Hepatocyte (in vitro differentiated cells): Measurements from ENCODE around the gene CCDC40. TPM values are rescaled to one million over a fixed set of nuclear protein-coding genes. Genes with fewer than 3 reads are reported as not detected.

ENCODE experiments used
- DNase-seq: peaks from one replicate; pipeline ENCODE4 v3.0.0-alpha.2; 2016; ENCODE audit warnings: low spot score
- H2AFZ ChIP-seq: fragments of 200-600 bp; sonication (generic); 2 replicates; pipeline ENCODE4 v1.6.0; 2016; ENCODE audit warnings: antibody characterized with exemption, mild to moderate bottlenecking
- H3K27ac ChIP-seq: fragments of 200-600 bp; sonication (generic); 2 replicates; pipeline ENCODE4 v1.5.1; 2016; ENCODE audit warnings: mild to moderate bottlenecking
- H3K27me3 ChIP-seq: fragments of 200-600 bp; sonication (generic); 2 replicates; pipeline ENCODE4 v1.6.1; 2016
- H3K36me3 ChIP-seq: fragments of 200-600 bp; sonication (generic); replicated peaks from 2 replicates; pipeline ENCODE4 v1.5.1; 2016; ENCODE audit warnings: low read depth; ENCODE audit not compliant: insufficient read depth
- H3K4me1 ChIP-seq: fragments of 200-600 bp; sonication (generic); 2 replicates; pipeline ENCODE4 v1.5.1; 2016; ENCODE audit warnings: mild to moderate bottlenecking, moderate library complexity; ENCODE audit not compliant: insufficient read depth
- H3K4me2 ChIP-seq: fragments of 200-600 bp; sonication (generic); 2 replicates; pipeline ENCODE4 v1.6.0; 2016
- H3K4me3 ChIP-seq: fragments of 200-600 bp; sonication (generic); 2 replicates; pipeline ENCODE4 v1.5.1; 2016; ENCODE audit warnings: mild to moderate bottlenecking
- H3K79me2 ChIP-seq: fragments of 200-600 bp; sonication (generic); 2 replicates; pipeline ENCODE4 v1.6.0; 2017; ENCODE audit warnings: mild to moderate bottlenecking
- H3K9me2 ChIP-seq: fragments of 200-600 bp; sonication (generic); replicated peaks from 2 replicates; pipeline ENCODE4 v1.6.0; 2017; ENCODE audit warnings: mild to moderate bottlenecking; ENCODE audit not compliant: insufficient read depth
- H3K9me3 ChIP-seq: fragments of 200-600 bp; sonication (generic); 2 replicates; pipeline ENCODE4 v1.5.1; 2016; ENCODE audit warnings: low read depth, mild to moderate bottlenecking
- H4K20me1 ChIP-seq: fragments of 200-600 bp; sonication (generic); 2 replicates; pipeline ENCODE4 v1.6.0; 2016; ENCODE audit warnings: mild to moderate bottlenecking; ENCODE audit not compliant: insufficient read depth, poor library complexity, severe bottlenecking
- CTCF ChIP-seq: fragments of 200-600 bp; sonication (generic); IDR thresholded peaks from 2 replicates; pipeline ENCODE4 v1.5.1; 2016; ENCODE audit warnings: antibody characterized with exemption, mild to moderate bottlenecking; ENCODE audit not compliant: poor library complexity
- EZH2 ChIP-seq: fragments of 200-600 bp; sonication (generic); IDR thresholded peaks from 2 replicates; pipeline ENCODE4 v1.6.1; 2016; ENCODE audit warnings: antibody characterized with exemption, mild to moderate bottlenecking, borderline replicate concordance
- EZH2phosphoT487 ChIP-seq: fragments of 200-600 bp; sonication (generic); IDR thresholded peaks from one replicate; pipeline ENCODE4 v1.6.1; 2018; ENCODE audit warnings: antibody characterized with exemption, mild to moderate bottlenecking, low read depth, moderate library complexity; ENCODE audit not compliant: unreplicated experiment, severe bottlenecking
- WGBS: methylation state at CpG from one replicate; pipeline ENCODE4 v1.1.6; 2016; ENCODE audit warnings: low lambda C conversion rate; ENCODE audit errors: missing lambda C conversion rate; 5-methylcytosine and 5-hydroxymethylcytosine counted together
- polyA plus RNA-seq: library from polyadenylated mRNA; unstranded; fragments of >200 nt; fragmentation: Nextera tagmentation; extraction: Ambion mirVana; gene quantifications from 2 replicates; pipeline ENCODE4 v1.2.1, GENCODE V29; 2016
- total RNA-seq: library from RNA; depleted of rRNA; stranded (reverse); fragments of >200 nt; gene quantifications from 2 replicates; pipeline ENCODE4 v1.2.3, GENCODE V29; 2014

The CCDC40 gene
- total and polyA plus RNA-seq, 2 experiments from 2014 or later, result 2.2 to 4.7 TPM

- no peak for TF ChIP-seq EZH2phosphoT487
- no peak for TF ChIP-seq EZH2
- no peak for TF ChIP-seq CTCF
- no peak overlapping the region for H3K4me3 ChIP-seq
- no peaks in the 10 kb centered on the region for H3K27me3 ChIP-seq
- H3K36me3 ChIP-seq, result no peaks in the 10 kb centered on the region
- DNase-seq, result no peak
- H3K9me2 ChIP-seq, result no peaks in the 10 kb centered on the region
- 68% methylated on average over 10 of the region's 10 CpGs for WGBS
- no peaks in the 10 kb centered on the region for H3K79me2 ChIP-seq
- peaks cover 7% of the 10 kb centered on the region for H3K4me1 ChIP-seq
- H3K27ac ChIP-seq, result no peak overlapping the region
- no peak overlapping the region for H2AFZ ChIP-seq
- H4K20me1 ChIP-seq, result no peaks in the 10 kb centered on the region
- no peaks in the 10 kb centered on the region for H3K9me3 ChIP-seq
- H3K4me2 ChIP-seq, result no peak overlapping the region
Observed at GRCh38 chr17:80106176-80106575, 69.7 kb downstream of the CCDC40 start.

DNA sequence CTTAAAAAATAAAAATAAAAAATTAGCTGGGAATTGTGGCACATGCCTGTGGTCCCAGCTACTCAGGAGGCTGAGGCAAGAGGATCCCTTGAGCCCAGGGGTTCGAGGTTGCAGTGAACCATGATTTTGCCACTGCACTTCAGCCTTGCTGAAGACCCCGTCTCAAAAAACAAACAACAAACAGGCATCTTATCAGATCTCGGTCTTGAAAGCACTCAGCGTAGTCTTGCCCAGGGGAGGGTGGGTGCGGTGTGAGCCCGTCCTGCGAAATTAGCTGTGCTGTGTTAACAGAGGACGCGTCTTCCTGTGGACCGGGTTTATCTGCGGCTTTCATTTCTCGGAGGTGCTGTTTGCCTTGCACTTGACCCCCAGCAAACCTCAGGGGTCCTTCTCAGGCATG lies 70.3 kb downstream of the CCDC40 start:
- no peak for DNase-seq
- no peaks in the 10 kb centered on the region for H3K9me3 ChIP-seq

DNA sequence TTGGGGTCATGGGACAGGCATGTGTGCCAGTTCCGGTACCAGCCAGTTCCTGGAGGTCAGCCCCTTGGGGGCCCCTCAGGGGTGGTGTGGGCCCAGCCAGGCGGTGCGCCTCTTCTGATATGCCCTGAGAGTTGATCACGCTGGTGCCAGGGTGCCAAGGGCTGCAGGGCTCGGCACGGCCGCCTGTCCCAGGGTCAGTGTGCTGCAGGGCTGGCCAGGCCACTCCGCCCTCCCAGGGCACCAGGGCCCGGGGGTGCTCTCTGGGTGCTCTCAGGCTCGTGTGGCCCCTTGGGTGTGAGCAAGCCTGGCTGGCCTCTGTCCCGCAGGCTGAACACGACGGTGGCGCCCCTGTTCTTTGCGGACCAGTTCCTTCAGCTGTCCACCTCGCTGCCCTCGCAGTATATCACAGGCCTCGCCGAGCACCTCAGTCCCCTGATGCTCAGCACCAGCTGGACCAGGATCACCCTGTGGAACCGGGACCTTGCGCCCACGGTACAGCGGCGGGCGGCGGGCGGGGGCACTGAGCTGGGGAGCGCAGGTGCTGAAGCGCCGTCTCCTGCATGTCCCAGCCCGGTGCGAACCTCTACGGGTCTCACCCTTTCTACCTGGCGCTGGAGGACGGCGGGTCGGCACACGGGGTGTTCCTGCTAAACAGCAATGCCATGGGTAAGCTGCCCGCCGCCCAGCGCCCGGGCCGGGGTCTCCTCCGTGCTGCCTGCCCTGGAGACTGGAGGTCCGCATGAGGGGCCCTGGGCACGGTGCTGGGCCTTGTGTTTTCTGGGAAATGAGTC lies 71.0 kb downstream of the CCDC40 start:
- DNase-seq, result peak; percentile 3
- Histone ChIP-seq H4K20me1 (no peaks in the 10 kb centered on the region), H3K9me3 (no peaks in the 10 kb centered on the region), H3K9me2 (no peaks in the 10 kb centered on the region), H3K36me3 (no peaks in the 10 kb centered on the region), H3K4me2 (no peak overlapping the region), H3K4me1 (peaks cover 2% of the 10 kb centered on the region), H3K27ac (no peak overlapping the region), H3K4me3 (no peak overlapping the region), H2AFZ (no peak overlapping the region), H3K27me3 (no peaks in the 10 kb centered on the region), H3K79me2 (no peaks in the 10 kb centered on the region)
- no peak for TF ChIP-seq EZH2phosphoT487
- TF ChIP-seq CTCF, result no peak
- no peak for TF ChIP-seq EZH2
- WGBS, result 94% methylated on average over 40 of the region's 46 CpGs

More for the DNA sequence above, 70.3 kb downstream of the CCDC40 start:
- Histone ChIP-seq H3K27ac (no peak overlapping the region), H3K36me3 (no peaks in the 10 kb centered on the region), H3K79me2 (no peaks in the 10 kb centered on the region), H3K4me1 (peaks cover 7% of the 10 kb centered on the region), H3K4me2 (no peak overlapping the region), H3K27me3 (no peaks in the 10 kb centered on the region), H3K4me3 (no peak overlapping the region), H4K20me1 (no peaks in the 10 kb centered on the region), H2AFZ (no peak overlapping the region), H3K9me2 (no peaks in the 10 kb centered on the region)
- 73% methylated on average over 12 of the region's 12 CpGs for WGBS
- no peak for TF ChIP-seq EZH2

- no peaks in the 10 kb centered on the region for H3K9me3 ChIP-seq
- TF ChIP-seq CTCF, result no peak
- TF ChIP-seq EZH2, result no peak
- TF ChIP-seq EZH2phosphoT487, result no peak
- H2AFZ ChIP-seq, result no peak overlapping the region
- WGBS, result 91% methylated on average over 29 of the region's 40 CpGs
- no peaks in the 10 kb centered on the region for H3K36me3 ChIP-seq
- H4K20me1 ChIP-seq, result no peaks in the 10 kb centered on the region
- no peaks in the 10 kb centered on the region for H3K79me2 ChIP-seq
- H3K9me2 ChIP-seq, result no peaks in the 10 kb centered on the region
- peak; percentile 3 for DNase-seq
- no peaks in the 10 kb centered on the region for H3K4me1 ChIP-seq
- no peak overlapping the region for H3K4me2 ChIP-seq
- H3K4me3 ChIP-seq, result no peak overlapping the region
- H3K27ac ChIP-seq, result no peak overlapping the region
- no peaks in the 10 kb centered on the region for H3K27me3 ChIP-seq
Observed at GRCh38 chr17:80108036-80108971, 71.9 kb downstream of the CCDC40 start.
